GM19351 (cell line): ENCODE measurements around the gene EPB41L2.
"Not testable (repeated sequence)": the region's sequence is repeated elsewhere in the genome, so short reads cannot be mapped to it uniquely, and the experiment has no call there.

Source experiments
- ATAC-seq: cut with Tn5 transposase; IDR thresholded peaks from one replicate; pipeline ENCODE4 v1.9.1; 2021; ENCODE audit warnings: mild to moderate bottlenecking, moderate library complexity; ENCODE audit not compliant: unreplicated experiment

Gene EPB41L2

GRCh38 chr6:131063028-131063763 lies at the start of gene EPB41L2:
EPB41L2 (minus strand) TSS chr6:131063245; CDS start chr6:130956485, 106,760 bp downstream.
- peak; percentile 67 for ATAC-seq

- no peak for ATAC-seq
These were observed 49.2 kb upstream of the EPB41L2 start for GRCh38 chr6:131112249-131112648.

GRCh38 chr6:131107151-131107550 lies 44.1 kb upstream of the EPB41L2 start:
- no peak for ATAC-seq

- no peak for ATAC-seq
These were observed 40.9 kb upstream of the EPB41L2 start for GRCh38 chr6:131103901-131104300.

GRCh38 chr6:131103296-131103695 lies 40.3 kb upstream of the EPB41L2 start:
- ATAC-seq: no peak

GRCh38 chr6:131101911-131102680 lies 39.1 kb upstream of the EPB41L2 start:
- no peak for ATAC-seq

- ATAC-seq: no peak
These were observed 33.7 kb upstream of the EPB41L2 start for GRCh38 chr6:131096786-131097185.

GRCh38 chr6:131093334-131093733 lies 30.3 kb upstream of the EPB41L2 start:
- ATAC-seq: no peak

GRCh38 chr6:131091944-131092343 lies 28.9 kb upstream of the EPB41L2 start:
- ATAC-seq: not testable (repeated sequence)

GRCh38 chr6:131090339-131090738 lies 27.3 kb upstream of the EPB41L2 start:
- not testable (repeated sequence) for ATAC-seq

GRCh38 chr6:131084982-131085381 lies 21.9 kb upstream of the EPB41L2 start:
- no peak for ATAC-seq

- ATAC-seq: no peak
These were observed 20.6 kb upstream of the EPB41L2 start for GRCh38 chr6:131083687-131084086.

- no peak for ATAC-seq
These were observed 19.3 kb upstream of the EPB41L2 start for GRCh38 chr6:131082335-131082734.

- no peak for ATAC-seq
These were observed 17.0 kb upstream of the EPB41L2 start for GRCh38 chr6:131080084-131080483.

- no peak for ATAC-seq
These were observed 10.5 kb upstream of the EPB41L2 start for GRCh38 chr6:131073577-131073976.

GRCh38 chr6:131070061-131070460 lies 7.0 kb upstream of the EPB41L2 start:
- no peak for ATAC-seq

- ATAC-seq: no peak
These were observed 5.1 kb upstream of the EPB41L2 start for GRCh38 chr6:131068165-131068564.

- ATAC-seq: no peak
These were observed 4.5 kb upstream of the EPB41L2 start for GRCh38 chr6:131067521-131067920.

- ATAC-seq: no peak
These were observed 2.8 kb upstream of the EPB41L2 start for GRCh38 chr6:131065824-131066171.

GRCh38 chr6:131065112-131065823 lies 2.2 kb upstream of the EPB41L2 start:
- ATAC-seq: no peak

GRCh38 chr6:131063764-131064272 lies 773 bp upstream of the EPB41L2 start:
- ATAC-seq: peak; percentile 26
